HepG2 (cell line): ENCODE measurements around the gene TMEM198. TPM values are rescaled to one million over a fixed set of nuclear protein-coding genes. Genes with fewer than 3 reads are reported as not detected.

Experiments
- FOXA3 ChIP-seq: IDR thresholded peaks from 2 replicates; pipeline ENCODE4 v1.6.1; 2016; ENCODE audit warnings: missing genetic modification reagents, missing compliant biosample characterization
- ZNF557 ChIP-seq: sonication (generic); formaldehyde crosslinking; IDR thresholded peaks from 2 replicates; pipeline ENCODE4 v1.4.0; 2020; ENCODE audit warnings: missing genetic modification reagents
- ZNF598 ChIP-seq: sonication (generic); formaldehyde crosslinking; IDR thresholded peaks from 2 replicates; pipeline ENCODE4 v1.5.1; 2020; ENCODE audit warnings: mild to moderate bottlenecking, missing genetic modification reagents, borderline replicate concordance
- ZNF652 ChIP-seq: IDR thresholded peaks from 2 replicates; pipeline ENCODE4 v1.6.1; 2016; ENCODE audit warnings: low read depth, borderline replicate concordance
- ZNF772 ChIP-seq: sonication (generic); formaldehyde crosslinking; IDR thresholded peaks from 2 replicates; pipeline ENCODE4 v1.5.0; 2020; ENCODE audit warnings: mild to moderate bottlenecking, missing genetic modification reagents
- ZNF777 ChIP-seq: sonication (generic); formaldehyde crosslinking; IDR thresholded peaks from 2 replicates; pipeline ENCODE4 v1.4.0; 2020; ENCODE audit warnings: missing genetic modification reagents
- polyA plus RNA-seq, 8 experiments: library from polyadenylated mRNA; depleted of rRNA in 3 of 8; stranded (reverse) in 7 of 8; unstranded in 1 of 8; fragments of >200 nt; fragmentation: Illumina TruSeq in 4 of 8; extraction: Trizol in 4 of 8; gene quantifications; 2 replicates each; pipeline versions ENCODE4 v1.2.1 to v1.2.3, GENCODE V29; 2011 to 2016; ENCODE audit warnings: low read depth in 4 of 8, missing spikeins in 1 of 8, mixed read lengths in 1 of 8; ENCODE audit not compliant: insufficient read depth in 1 of 8
- total RNA-seq, 5 experiments: library from RNA; depleted of rRNA; stranded (reverse); fragments of >200 nt; fragmentation: Illumina TruSeq; extraction: Trizol; gene quantifications; 2 replicates each; pipeline ENCODE4 v1.2.3, GENCODE V29; 2016; ENCODE audit warnings: low read depth in 1 of 5
- TF ChIP-seq, protein P1 (sequence below): sonication (generic); formaldehyde crosslinking; IDR thresholded peaks from 2 replicates; pipeline ENCODE4 v1.4.0; 2020; ENCODE audit warnings: missing genetic modification reagents
- TF ChIP-seq, protein P2 (sequence below): sonication (generic); formaldehyde crosslinking; IDR thresholded peaks from 2 replicates; pipeline ENCODE4 v1.4.0; 2020; ENCODE audit warnings: missing genetic modification reagents, mild to moderate bottlenecking, borderline replicate concordance
- TF ChIP-seq, protein P3 (sequence below), 2 experiments: fragments of 450-650 bp in 1 of 2; sonication (generic) in 1 of 2; formaldehyde crosslinking in 1 of 2; IDR thresholded peaks; 2 replicates each; pipeline versions ENCODE4 v1.6.1 to v1.8.0; 2016 to 2022; ENCODE audit warnings: antibody characterized with exemption in 1 of 2, mild to moderate bottlenecking in 1 of 2, missing genetic modification reagents in 1 of 2
- TF ChIP-seq, protein P4 (sequence below): sonication (generic); formaldehyde crosslinking; IDR thresholded peaks from 2 replicates; pipeline ENCODE4 v1.5.1; 2020; ENCODE audit warnings: mild to moderate bottlenecking, missing genetic modification reagents, borderline replicate concordance

TMEM198 gene
- total and polyA plus RNA-seq, 2 of the 13 experiments (the other 11 are each of a cell fraction or from before 2014, with no cell fraction given) = 17.3 to 23.5 TPM

DNA sequence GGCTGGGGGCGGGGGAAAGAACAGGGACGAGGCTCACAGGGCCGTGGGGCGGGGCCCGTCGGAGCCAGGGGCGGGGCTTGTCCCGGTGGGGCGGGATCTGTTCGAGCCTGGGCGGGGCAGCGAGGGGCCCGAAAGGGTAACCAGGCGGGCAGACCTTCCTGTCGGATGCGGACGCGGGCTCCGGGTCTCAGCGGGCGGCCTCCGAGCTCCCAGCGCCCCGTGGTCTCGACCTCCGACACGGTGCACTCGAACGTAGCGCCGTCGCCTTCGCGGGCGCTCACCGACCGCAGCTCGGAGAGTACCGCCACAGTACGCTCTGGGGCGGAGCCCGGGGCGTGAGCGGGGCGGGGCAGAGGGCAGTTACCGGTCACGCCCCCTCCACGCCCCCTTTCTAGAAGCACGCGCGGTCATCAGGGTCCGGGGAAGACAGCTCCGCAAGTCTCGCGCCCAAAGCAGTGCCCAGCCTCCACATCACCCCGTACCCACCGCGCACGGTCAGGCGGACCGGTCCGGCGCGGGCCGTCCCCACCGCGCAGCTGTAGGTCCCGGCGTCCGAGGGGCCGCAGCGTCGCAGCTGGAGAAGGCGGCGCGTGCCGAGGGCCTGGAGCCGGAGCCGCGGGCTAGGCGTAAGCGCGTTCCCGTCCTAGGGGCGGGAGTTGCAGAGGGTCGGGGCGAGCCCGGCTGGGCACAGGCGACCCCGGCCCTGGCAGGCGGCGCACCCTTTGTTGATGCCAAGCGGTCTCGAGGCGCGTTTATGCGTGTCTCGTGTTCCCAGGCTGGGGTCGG is 8.7 kb downstream of the TMEM198 start (continued):
- TF ChIP-seq, protein P1, sequence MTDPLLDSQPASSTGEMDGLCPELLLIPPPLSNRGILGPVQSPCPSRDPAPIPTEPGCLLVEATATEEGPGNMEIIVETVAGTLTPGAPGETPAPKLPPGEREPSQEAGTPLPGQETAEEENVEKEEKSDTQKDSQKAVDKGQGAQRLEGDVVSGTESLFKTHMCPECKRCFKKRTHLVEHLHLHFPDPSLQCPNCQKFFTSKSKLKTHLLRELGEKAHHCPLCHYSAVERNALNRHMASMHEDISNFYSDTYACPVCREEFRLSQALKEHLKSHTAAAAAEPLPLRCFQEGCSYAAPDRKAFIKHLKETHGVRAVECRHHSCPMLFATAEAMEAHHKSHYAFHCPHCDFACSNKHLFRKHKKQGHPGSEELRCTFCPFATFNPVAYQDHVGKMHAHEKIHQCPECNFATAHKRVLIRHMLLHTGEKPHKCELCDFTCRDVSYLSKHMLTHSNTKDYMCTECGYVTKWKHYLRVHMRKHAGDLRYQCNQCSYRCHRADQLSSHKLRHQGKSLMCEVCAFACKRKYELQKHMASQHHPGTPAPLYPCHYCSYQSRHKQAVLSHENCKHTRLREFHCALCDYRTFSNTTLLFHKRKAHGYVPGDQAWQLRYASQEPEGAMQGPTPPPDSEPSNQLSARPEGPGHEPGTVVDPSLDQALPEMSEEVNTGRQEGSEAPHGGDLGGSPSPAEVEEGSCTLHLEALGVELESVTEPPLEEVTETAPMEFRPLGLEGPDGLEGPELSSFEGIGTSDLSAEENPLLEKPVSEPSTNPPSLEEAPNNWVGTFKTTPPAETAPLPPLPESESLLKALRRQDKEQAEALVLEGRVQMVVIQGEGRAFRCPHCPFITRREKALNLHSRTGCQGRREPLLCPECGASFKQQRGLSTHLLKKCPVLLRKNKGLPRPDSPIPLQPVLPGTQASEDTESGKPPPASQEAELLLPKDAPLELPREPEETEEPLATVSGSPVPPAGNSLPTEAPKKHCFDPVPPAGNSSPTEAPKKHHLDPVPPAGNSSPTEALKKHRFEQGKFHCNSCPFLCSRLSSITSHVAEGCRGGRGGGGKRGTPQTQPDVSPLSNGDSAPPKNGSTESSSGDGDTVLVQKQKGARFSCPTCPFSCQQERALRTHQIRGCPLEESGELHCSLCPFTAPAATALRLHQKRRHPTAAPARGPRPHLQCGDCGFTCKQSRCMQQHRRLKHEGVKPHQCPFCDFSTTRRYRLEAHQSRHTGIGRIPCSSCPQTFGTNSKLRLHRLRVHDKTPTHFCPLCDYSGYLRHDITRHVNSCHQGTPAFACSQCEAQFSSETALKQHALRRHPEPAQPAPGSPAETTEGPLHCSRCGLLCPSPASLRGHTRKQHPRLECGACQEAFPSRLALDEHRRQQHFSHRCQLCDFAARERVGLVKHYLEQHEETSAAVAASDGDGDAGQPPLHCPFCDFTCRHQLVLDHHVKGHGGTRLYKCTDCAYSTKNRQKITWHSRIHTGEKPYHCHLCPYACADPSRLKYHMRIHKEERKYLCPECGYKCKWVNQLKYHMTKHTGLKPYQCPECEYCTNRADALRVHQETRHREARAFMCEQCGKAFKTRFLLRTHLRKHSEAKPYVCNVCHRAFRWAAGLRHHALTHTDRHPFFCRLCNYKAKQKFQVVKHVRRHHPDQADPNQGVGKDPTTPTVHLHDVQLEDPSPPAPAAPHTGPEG (CRISPR knock-in tag) = no peak; the same call in 1 of the 2 replicates
- TF ChIP-seq, protein P2, sequence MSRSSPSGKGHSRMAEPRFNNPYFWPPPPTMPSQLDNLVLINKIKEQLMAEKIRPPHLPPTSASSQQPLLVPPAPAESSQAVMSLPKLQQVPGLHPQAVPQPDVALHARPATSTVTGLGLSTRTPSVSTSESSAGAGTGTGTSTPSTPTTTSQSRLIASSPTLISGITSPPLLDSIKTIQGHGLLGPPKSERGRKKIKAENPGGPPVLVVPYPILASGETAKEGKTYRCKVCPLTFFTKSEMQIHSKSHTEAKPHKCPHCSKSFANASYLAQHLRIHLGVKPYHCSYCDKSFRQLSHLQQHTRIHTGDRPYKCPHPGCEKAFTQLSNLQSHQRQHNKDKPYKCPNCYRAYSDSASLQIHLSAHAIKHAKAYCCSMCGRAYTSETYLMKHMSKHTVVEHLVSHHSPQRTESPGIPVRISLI = no peak
- TF ChIP-seq ZNF772 (CRISPR knock-in tag) (peak; percentile 92), ZNF557 (no peak), ZNF652 (CRISPR knock-in tag) (no peak), FOXA3 (CRISPR knock-in tag) (peak; percentile 30; the same call in 1 of the 2 replicates), ZNF777 (CRISPR knock-in tag) (peak; percentile 68), ZNF598 (CRISPR knock-in tag) (no peak)
- TF ChIP-seq, protein P3, sequence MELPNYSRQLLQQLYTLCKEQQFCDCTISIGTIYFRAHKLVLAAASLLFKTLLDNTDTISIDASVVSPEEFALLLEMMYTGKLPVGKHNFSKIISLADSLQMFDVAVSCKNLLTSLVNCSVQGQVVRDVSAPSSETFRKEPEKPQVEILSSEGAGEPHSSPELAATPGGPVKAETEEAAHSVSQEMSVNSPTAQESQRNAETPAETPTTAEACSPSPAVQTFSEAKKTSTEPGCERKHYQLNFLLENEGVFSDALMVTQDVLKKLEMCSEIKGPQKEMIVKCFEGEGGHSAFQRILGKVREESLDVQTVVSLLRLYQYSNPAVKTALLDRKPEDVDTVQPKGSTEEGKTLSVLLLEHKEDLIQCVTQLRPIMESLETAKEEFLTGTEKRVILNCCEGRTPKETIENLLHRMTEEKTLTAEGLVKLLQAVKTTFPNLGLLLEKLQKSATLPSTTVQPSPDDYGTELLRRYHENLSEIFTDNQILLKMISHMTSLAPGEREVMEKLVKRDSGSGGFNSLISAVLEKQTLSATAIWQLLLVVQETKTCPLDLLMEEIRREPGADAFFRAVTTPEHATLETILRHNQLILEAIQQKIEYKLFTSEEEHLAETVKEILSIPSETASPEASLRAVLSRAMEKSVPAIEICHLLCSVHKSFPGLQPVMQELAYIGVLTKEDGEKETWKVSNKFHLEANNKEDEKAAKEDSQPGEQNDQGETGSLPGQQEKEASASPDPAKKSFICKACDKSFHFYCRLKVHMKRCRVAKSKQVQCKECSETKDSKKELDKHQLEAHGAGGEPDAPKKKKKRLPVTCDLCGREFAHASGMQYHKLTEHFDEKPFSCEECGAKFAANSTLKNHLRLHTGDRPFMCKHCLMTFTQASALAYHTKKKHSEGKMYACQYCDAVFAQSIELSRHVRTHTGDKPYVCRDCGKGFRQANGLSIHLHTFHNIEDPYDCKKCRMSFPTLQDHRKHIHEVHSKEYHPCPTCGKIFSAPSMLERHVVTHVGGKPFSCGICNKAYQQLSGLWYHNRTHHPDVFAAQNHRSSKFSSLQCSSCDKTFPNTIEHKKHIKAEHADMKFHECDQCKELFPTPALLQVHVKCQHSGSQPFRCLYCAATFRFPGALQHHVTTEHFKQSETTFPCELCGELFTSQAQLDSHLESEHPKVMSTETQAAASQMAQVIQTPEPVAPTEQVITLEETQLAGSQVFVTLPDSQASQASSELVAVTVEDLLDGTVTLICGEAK (IDR thresholded peaks at IDR 0.05) = no peak
- TF ChIP-seq, protein P3 (CRISPR knock-in tag; IDR thresholded peaks at IDR 0.05) = peak; percentile 85
- TF ChIP-seq, protein P4, sequence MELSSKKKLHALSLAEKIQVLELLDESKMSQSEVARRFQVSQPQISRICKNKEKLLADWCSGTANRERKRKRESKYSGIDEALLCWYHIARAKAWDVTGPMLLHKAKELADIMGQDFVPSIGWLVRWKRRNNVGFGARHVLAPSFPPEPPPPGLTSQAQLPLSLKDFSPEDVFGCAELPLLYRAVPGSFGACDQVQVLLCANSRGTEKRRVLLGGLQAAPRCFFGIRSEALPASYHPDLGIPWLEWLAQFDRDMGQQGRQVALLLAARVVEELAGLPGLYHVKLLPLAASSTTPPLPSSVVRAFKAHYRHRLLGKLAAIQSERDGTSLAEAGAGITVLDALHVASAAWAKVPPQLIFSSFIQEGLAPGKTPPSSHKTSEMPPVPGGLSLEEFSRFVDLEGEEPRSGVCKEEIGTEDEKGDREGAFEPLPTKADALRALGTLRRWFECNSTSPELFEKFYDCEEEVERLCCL = 0 out of 2 replicates have a peak, but pooled peaks have one; percentile 17
